ENCODE measurements around the gene CSK.

CSK gene

GRCh38 chr15:74842581-74843444, 60.9 kb downstream of the CSK start, which contains the start of gene ULK3:
Gene ULK3, minus strand, starts transcription at chr15:74843156. Its CDS starts 51 bp downstream, at chr15:74843105.
- Histone ChIP-seq H3K36me3 (ENCODE audit: control insufficient read depth, insufficient read depth, low read length) (peaks cover 29% of the 10 kb centered on the region), H3K27me3 (replicated peaks; ENCODE audit: control insufficient read depth, insufficient read depth, low read length) (no peaks in the 10 kb centered on the region), H3K4me3 (replicated peaks; ENCODE audit: low read depth, low read length) (peak within 1 kb of the TSS; percentile 64)
- peak; percentile 52 for TF ChIP-seq CTCF (IDR thresholded peaks at IDR 0.05; ENCODE audit: insufficient read depth, low read length, poor library complexity, severe bottlenecking)
- peak; percentile 91 for DNase-seq (ENCODE audit: extremely low read depth, insufficient read length)

DNA sequence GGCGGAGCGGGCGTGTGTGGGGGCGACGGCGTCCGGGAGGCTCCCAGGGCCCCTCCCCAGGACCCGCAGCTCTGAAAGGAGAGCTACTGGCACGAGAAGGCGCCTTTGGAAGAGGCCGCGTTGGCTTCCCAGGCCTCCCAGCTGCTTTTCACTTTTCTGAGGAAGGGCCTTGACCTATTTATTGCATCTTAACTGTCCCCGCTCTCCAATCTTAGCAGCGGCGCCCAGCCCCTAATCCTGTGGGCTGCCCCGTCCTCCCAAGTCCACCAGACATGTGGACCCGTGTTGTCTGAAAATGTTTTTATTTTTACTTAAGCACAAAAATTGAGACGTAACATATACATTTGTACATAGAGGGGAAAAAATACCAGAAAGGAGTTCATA, 61.6 kb downstream of the CSK start:
- H3K27me3 ChIP-seq (replicated peaks; ENCODE audit: control insufficient read depth, insufficient read depth, low read length), result no peaks in the 10 kb centered on the region
- peaks cover 32% of the 10 kb centered on the region for H3K36me3 ChIP-seq (ENCODE audit: control insufficient read depth, insufficient read depth, low read length)
- no peak for TF ChIP-seq CTCF (IDR thresholded peaks at IDR 0.05; ENCODE audit: insufficient read depth, low read length, poor library complexity, severe bottlenecking)
- peak overlapping the region; percentile 55 for H3K4me3 ChIP-seq (replicated peaks; ENCODE audit: low read depth, low read length)
- DNase-seq (ENCODE audit: extremely low read depth, insufficient read length), result no peak

GRCh38 chr15:74843891-74844299, 62.0 kb downstream of the CSK start:
- no peak for DNase-seq (ENCODE audit: extremely low read depth, insufficient read length)
- no peak for TF ChIP-seq CTCF (IDR thresholded peaks at IDR 0.05; ENCODE audit: insufficient read depth, low read length, poor library complexity, severe bottlenecking)
- Histone ChIP-seq H3K36me3 (ENCODE audit: control insufficient read depth, insufficient read depth, low read length) (peaks cover 35% of the 10 kb centered on the region), H3K4me3 (replicated peaks; ENCODE audit: low read depth, low read length) (no peak overlapping the region; the same call in 1 of the 2 replicates), H3K27me3 (replicated peaks; ENCODE audit: control insufficient read depth, insufficient read depth, low read length) (no peaks in the 10 kb centered on the region)

- Histone ChIP-seq H3K4me3 (replicated peaks; ENCODE audit: low read depth, low read length) (no peak overlapping the region), H3K27me3 (replicated peaks; ENCODE audit: control insufficient read depth, insufficient read depth, low read length) (no peaks in the 10 kb centered on the region), H3K36me3 (ENCODE audit: control insufficient read depth, insufficient read depth, low read length) (peaks cover 33% of the 10 kb centered on the region)
- no peak for DNase-seq (ENCODE audit: extremely low read depth, insufficient read length)
- no peak for TF ChIP-seq CTCF (IDR thresholded peaks at IDR 0.05; ENCODE audit: insufficient read depth, low read length, poor library complexity, severe bottlenecking)
These were observed 62.7 kb downstream of the CSK start for GRCh38 chr15:74844319-74845207.

- Histone ChIP-seq H3K27me3 (replicated peaks; ENCODE audit: control insufficient read depth, insufficient read depth, low read length) (no peaks in the 10 kb centered on the region), H3K4me3 (replicated peaks; ENCODE audit: low read depth, low read length) (no peak overlapping the region), H3K36me3 (ENCODE audit: control insufficient read depth, insufficient read depth, low read length) (peaks cover 34% of the 10 kb centered on the region)
- DNase-seq (ENCODE audit: extremely low read depth, insufficient read length), result no peak
- TF ChIP-seq CTCF (IDR thresholded peaks at IDR 0.05; ENCODE audit: insufficient read depth, low read length, poor library complexity, severe bottlenecking), result no peak
These were observed 63.3 kb downstream of the CSK start for GRCh38 chr15:74845208-74845568.

All from GM06990 (cell line).